Sigmoid colon (tissue), 7 donors: ENCODE data around the gene IFIT1. TPM values are rescaled to one million over a fixed set of nuclear protein-coding genes. Genes with fewer than 3 reads are reported as not detected.
A peak's percentile ranks its signal among the peaks of the same experiment; 100 is the strongest.

Source experiments
- DNase-seq: peaks from one replicate; pipeline ENCODE4 v3.0.0-alpha.2; 2019
- H3K27ac ChIP-seq, 4 donors: fragments of 200-600 bp; sonication (generic); one replicate each; pipeline ENCODE4 v1.5.1; 2016 to 2019; ENCODE audit warnings: mild to moderate bottlenecking in 1 of 4
- H3K27me3 ChIP-seq, 3 donors: fragments of 200-600 bp; sonication (generic); one replicate each; pipeline ENCODE4 v1.5.1; 2019; ENCODE audit warnings: mild to moderate bottlenecking in 1 of 3
- H3K36me3 ChIP-seq, 4 donors: fragments of 200-600 bp; sonication (generic); one replicate each; pipeline ENCODE4 v1.5.1; 2016 to 2019
- H3K4me1 ChIP-seq, 4 donors: fragments of 200-600 bp; sonication (generic); one replicate each; pipeline ENCODE4 v1.5.1; 2017 to 2019
- H3K4me3 ChIP-seq, 4 donors: fragments of 200-600 bp; sonication (generic); one replicate each; pipeline ENCODE4 v1.5.1; 2017 to 2019; ENCODE audit warnings: mild to moderate bottlenecking in 2 of 4, moderate library complexity in 1 of 4
- H3K9me3 ChIP-seq, 4 donors: fragments of 200-600 bp in 3 of 4; sonication (generic) in 3 of 4; one replicate each; pipeline versions ENCODE4 v1.5.1 to v1.6.1; 2013 to 2019
- CTCF ChIP-seq, 4 experiments: fragments of 450-650 bp in 3 of 4; fragments of 200-600 bp in 1 of 4; IDR thresholded peaks; one replicate each; pipeline ENCODE4 v1.5.1; 2016 to 2019; ENCODE audit warnings: antibody characterized with exemption in 4 of 4, mild to moderate bottlenecking in 3 of 4, moderate library complexity in 2 of 4
- EP300 ChIP-seq, 4 donors: sonication (generic); formaldehyde crosslinking; IDR thresholded peaks; one replicate each; pipeline ENCODE4 v1.6.1; 2017; ENCODE audit warnings: antibody characterized with exemption in 4 of 4
- POLR2A ChIP-seq, 2 donors: fragments of 450-650 bp; IDR thresholded peaks; one replicate each; pipeline ENCODE4 v1.6.1; 2016; ENCODE audit warnings: antibody characterized with exemption in 2 of 2, mild to moderate bottlenecking in 2 of 2, moderate library complexity in 2 of 2
- POLR2AphosphoS5 ChIP-seq, 4 donors: sonication (generic); formaldehyde crosslinking; IDR thresholded peaks; one replicate each; pipeline ENCODE4 v1.6.1; 2017; ENCODE audit warnings: antibody characterized with exemption in 4 of 4
- WGBS, 2 donors: extraction: QIAGEN DNeasy Blood & Tissue Kit; methylation state at CpG; one replicate each; pipeline ENCODE4 v1.1.7; 2013; 5-methylcytosine and 5-hydroxymethylcytosine counted together
- intact Hi-C: fragments of 100-400 bp; cut with DNase I; formaldehyde crosslinking; loops from one replicate; pipeline ENCODE4 v1.15.1; 2023
- polyA plus RNA-seq, 3 donors: library from polyadenylated mRNA; stranded (reverse); fragments of 200-250 nt; gene quantifications; one replicate each; pipeline ENCODE4 v1.2.3, GENCODE V29; 2013
- total RNA-seq, 4 donors: library from RNA; depleted of rRNA; stranded (reverse); fragments of >200 nt; gene quantifications; one replicate each; pipeline ENCODE4 v1.1.0, GENCODE V29; 2016
- donor health status: healthy with polysubstance abuse.
- donor health status: Bipolar disorder and iron deficiency.
- donor health status: healthy.

Gene IFIT1
- total and polyA plus RNA-seq, 7 donors: 6.9 to 33.5 (median 19.4) TPM

GRCh38 chr10:89371079-89371478 lies 21.3 kb upstream of the IFIT1 start:
- TF ChIP-seq POLR2AphosphoS5 (IDR thresholded peaks at IDR 0.05): no peak
- no peak for TF ChIP-seq POLR2A (IDR thresholded peaks at IDR 0.05)
- TF ChIP-seq CTCF (IDR thresholded peaks at IDR 0.05): no peak
- no peak for TF ChIP-seq EP300 (IDR thresholded peaks at IDR 0.05)
- DNase-seq: no peak

DNA sequence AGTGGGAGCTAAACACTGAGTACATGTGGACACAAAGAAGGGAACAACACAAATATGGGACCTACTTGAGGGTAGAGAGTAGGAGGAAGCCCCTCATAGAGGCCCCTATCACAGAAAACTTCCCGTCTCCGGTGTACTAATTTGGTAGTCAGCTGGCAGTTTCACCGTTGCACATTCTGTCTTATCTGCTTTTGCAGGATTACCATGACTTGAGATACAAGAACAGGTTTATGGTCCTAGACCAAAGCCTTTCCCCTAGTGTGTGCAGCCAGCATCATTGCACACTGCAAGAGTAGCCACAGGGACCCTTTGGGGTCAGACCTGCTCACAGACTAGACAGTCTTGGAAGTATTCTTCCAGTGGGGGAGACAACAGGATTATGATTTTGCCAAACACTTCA lies 20.4 kb upstream of the IFIT1 start:
- no peak overlapping the region for H3K4me3 ChIP-seq
- DNase-seq: no peak
- no peaks in the 10 kb centered on the region for H3K27me3 ChIP-seq
- peaks cover 0 to 37% (median 27%) of the 10 kb centered on the region in 4 donors for H3K4me1 ChIP-seq
- TF ChIP-seq POLR2A (IDR thresholded peaks at IDR 0.05) (no peak), EP300 (IDR thresholded peaks at IDR 0.05) (no peak), POLR2AphosphoS5 (IDR thresholded peaks at IDR 0.05) (no peak), CTCF (IDR thresholded peaks at IDR 0.05) (no peak)
- 70 to 76% methylated on average over 3 of the region's 3 CpGs for WGBS, 2 donors
- no peak overlapping the region for H3K27ac ChIP-seq
- H3K36me3 ChIP-seq: no peaks in the 10 kb centered on the region
- intact Hi-C loops: no loop called here
- H3K9me3 ChIP-seq: no peaks in the 10 kb centered on the region

More at GRCh38 chr10:89371079-89371478, 21.3 kb upstream of the IFIT1 start:
- no peaks in the 10 kb centered on the region for H3K9me3 ChIP-seq
- H3K27ac ChIP-seq: no peak overlapping the region
- peaks cover 0 to 37% (median 27%) of the 10 kb centered on the region in 4 donors for H3K4me1 ChIP-seq
- intact Hi-C loops: no loop called here
- H3K27me3 ChIP-seq: no peaks in the 10 kb centered on the region
- H3K36me3 ChIP-seq: no peaks in the 10 kb centered on the region
- no peak overlapping the region for H3K4me3 ChIP-seq

DNA sequence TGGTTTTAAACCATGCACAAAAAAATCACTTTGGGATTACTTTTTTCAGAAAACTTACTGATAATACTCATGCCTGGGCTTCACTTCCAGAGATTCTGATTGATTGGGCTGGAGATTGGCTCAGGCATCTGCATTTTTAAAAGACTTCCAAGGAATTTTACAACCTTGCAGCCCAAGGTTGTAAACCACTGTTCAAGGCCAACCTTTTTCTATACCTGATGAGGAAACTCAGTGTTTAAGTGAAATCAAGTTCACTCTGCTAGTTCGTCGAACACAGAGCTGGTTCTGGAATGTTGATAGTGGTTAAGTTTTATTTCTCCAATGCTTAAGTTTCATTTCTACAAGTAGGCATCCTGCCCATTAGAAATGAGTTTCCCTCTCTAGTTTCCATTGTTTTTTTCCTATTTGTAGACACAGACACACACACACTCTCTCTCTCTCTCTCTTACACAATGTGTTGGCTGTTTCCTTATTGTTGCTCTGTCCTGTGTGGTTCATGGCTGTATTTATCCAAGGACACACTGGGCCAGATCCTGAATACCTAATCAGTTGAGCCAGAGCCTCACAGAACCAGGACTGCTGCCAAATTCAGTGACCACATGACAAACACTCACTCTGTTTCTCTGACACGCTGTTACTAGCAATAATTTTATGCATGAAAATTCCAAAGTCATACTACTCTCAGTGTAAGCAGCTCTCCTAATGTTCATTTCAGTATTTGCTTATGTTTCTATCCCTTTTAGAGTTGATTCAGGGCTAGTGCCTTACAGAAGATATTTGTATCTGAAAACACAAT lies 18.3 kb upstream of the IFIT1 start:
- Histone ChIP-seq H3K9me3 (no peaks in the 10 kb centered on the region), H3K36me3 (no peaks in the 10 kb centered on the region), H3K27ac (peak overlapping the region; percentile 69 to 79 (median 76)), H3K27me3 (no peaks in the 10 kb centered on the region), H3K4me3 (no peak overlapping the region), H3K4me1 (peaks cover 0 to 23% (median 20%) of the 10 kb centered on the region in 4 donors)
- TF ChIP-seq POLR2A (IDR thresholded peaks at IDR 0.05) (no peak), POLR2AphosphoS5 (IDR thresholded peaks at IDR 0.05) (peak; percentile 52 to 70 (median 63)), EP300 (IDR thresholded peaks at IDR 0.05) (no peak), CTCF (IDR thresholded peaks at IDR 0.05) (no peak)
- intact Hi-C loops: no loop called here
- 5 to 40% methylated on average over 3 of the region's 3 CpGs for WGBS, 2 donors
- DNase-seq: peak; percentile 95

GRCh38 chr10:89374713-89375141 lies 17.7 kb upstream of the IFIT1 start:
- H3K4me3 ChIP-seq: no peak overlapping the region
- intact Hi-C loops: no loop called here

More at GRCh38 chr10:89374713-89375141, 17.7 kb upstream of the IFIT1 start:
- no peak for DNase-seq
- Histone ChIP-seq H3K27me3 (no peaks in the 10 kb centered on the region), H3K36me3 (no peaks in the 10 kb centered on the region), H3K27ac (peak overlapping the region; percentile 69 to 79 (median 76)), H3K9me3 (no peaks in the 10 kb centered on the region), H3K4me1 (peaks cover 0 to 20% (median 18%) of the 10 kb centered on the region in 4 donors)
- TF ChIP-seq POLR2AphosphoS5 (IDR thresholded peaks at IDR 0.05): no peak
- no peak for TF ChIP-seq CTCF (IDR thresholded peaks at IDR 0.05)
- TF ChIP-seq EP300 (IDR thresholded peaks at IDR 0.05): no peak
- TF ChIP-seq POLR2A (IDR thresholded peaks at IDR 0.05): no peak
